Smooth muscle cell (in vitro differentiated cells): ENCODE data around the gene KCNQ1. TPM values are rescaled to one million over a fixed set of nuclear protein-coding genes. Genes with fewer than 3 reads are reported as not detected.

Source experiments
- DNase-seq: peaks from one replicate; lab custom pipeline; 2025; ENCODE audit not compliant: unreplicated experiment; lab: John Stamatoyannopoulos, UW
- H2AFZ ChIP-seq: fragments of 200-600 bp; sonication (generic); 2 replicates; pipeline ENCODE4 v1.6.0; 2016; ENCODE audit warnings: antibody characterized with exemption, low read depth, mild to moderate bottlenecking
- H3F3A ChIP-seq: fragments of 200-600 bp; sonication (generic); 2 replicates; pipeline ENCODE4 v1.6.0; 2017; ENCODE audit warnings: antibody characterized with exemption, low read depth
- H3K27ac ChIP-seq: fragments of 200-600 bp; sonication (generic); 2 replicates; pipeline ENCODE4 v1.5.1; 2016; ENCODE audit warnings: low read depth, mild to moderate bottlenecking
- H3K27me3 ChIP-seq: fragments of 200-600 bp; sonication (generic); 2 replicates; pipeline ENCODE4 v1.6.1; 2016; ENCODE audit warnings: low read depth, mild to moderate bottlenecking
- H3K36me3 ChIP-seq: fragments of 200-600 bp; sonication (generic); 2 replicates; pipeline ENCODE4 v1.5.1; 2016; ENCODE audit warnings: low read depth
- H3K4me1 ChIP-seq: fragments of 200-600 bp; sonication (generic); 2 replicates; pipeline ENCODE4 v1.5.1; 2016; ENCODE audit warnings: low read depth
- H3K4me2 ChIP-seq: fragments of 200-600 bp; sonication (generic); 2 replicates; pipeline ENCODE4 v1.6.0; 2016; ENCODE audit warnings: mild to moderate bottlenecking
- H3K4me3 ChIP-seq: fragments of 200-600 bp; sonication (generic); 2 replicates; pipeline ENCODE4 v1.5.1; 2016; ENCODE audit warnings: mild to moderate bottlenecking
- H3K79me2 ChIP-seq: fragments of 200-600 bp; sonication (generic); 2 replicates; pipeline ENCODE4 v1.6.0; 2016; ENCODE audit warnings: low read depth, mild to moderate bottlenecking
- H3K9ac ChIP-seq: fragments of 200-600 bp; sonication (generic); 2 replicates; pipeline ENCODE4 v1.6.0; 2016; ENCODE audit warnings: low read depth
- H3K9me3 ChIP-seq: fragments of 200-600 bp; sonication (generic); replicated peaks from 2 replicates; pipeline ENCODE4 v1.5.1; 2016; ENCODE audit warnings: low read depth
- H4K20me1 ChIP-seq: fragments of 200-600 bp; sonication (generic); 2 replicates; pipeline ENCODE4 v1.6.0; 2016; ENCODE audit warnings: low read depth
- CTCF ChIP-seq: fragments of 200-600 bp; sonication (generic); IDR thresholded peaks from 2 replicates; pipeline ENCODE4 v1.5.1; 2017; ENCODE audit warnings: borderline replicate concordance, mild to moderate bottlenecking, antibody characterized with exemption; ENCODE audit not compliant: insufficient read depth, poor library complexity, severe bottlenecking
- WGBS: methylation state at CpG from one replicate; pipeline ENCODE4 v1.1.7; 2016; ENCODE audit warnings: low lambda C conversion rate; 5-methylcytosine and 5-hydroxymethylcytosine counted together
- polyA plus RNA-seq: library from polyadenylated mRNA; unstranded; fragments of >200 nt; fragmentation: Nextera tagmentation; extraction: Ambion mirVana; gene quantifications from 2 replicates; pipeline ENCODE4 v1.2.1, GENCODE V29; 2016
- total RNA-seq: library from RNA; depleted of rRNA; stranded (reverse); fragments of >200 nt; gene quantifications from 2 replicates; pipeline ENCODE4 v1.2.3, GENCODE V29; 2014

KCNQ1 gene
- total and polyA plus RNA-seq, 2 experiments from 2014 or later = 1.3 to 2.3 TPM

DNA sequence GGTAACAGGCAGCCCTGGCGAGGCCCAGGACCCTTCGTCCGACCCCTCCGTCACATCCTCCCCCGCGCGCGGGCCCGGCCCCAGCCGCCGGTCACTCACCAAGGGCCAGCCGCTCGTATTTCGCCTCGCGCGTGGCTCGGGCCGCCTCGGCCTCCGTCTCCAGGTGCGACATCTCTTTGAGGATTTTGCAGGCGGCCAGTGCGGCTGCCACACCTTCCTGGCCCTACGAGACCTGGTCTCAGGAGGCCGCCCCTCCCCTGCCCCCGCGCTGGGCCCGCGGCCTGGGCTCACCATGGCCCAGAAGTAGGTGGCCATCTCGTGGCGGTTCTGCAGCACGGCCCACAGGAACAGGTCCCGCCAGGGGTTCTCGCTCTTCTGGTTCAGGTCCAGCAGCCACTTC is 30.2 kb upstream of the KCNQ1 start:
- H3F3A ChIP-seq = no peaks in the 10 kb centered on the region
- DNase-seq = no peak
- no peaks in the 10 kb centered on the region for H4K20me1 ChIP-seq
- H3K9me3 ChIP-seq = no peaks in the 10 kb centered on the region
- H2AFZ ChIP-seq = no peak overlapping the region
- H3K36me3 ChIP-seq = no peaks in the 10 kb centered on the region
- H3K4me3 ChIP-seq = no peak overlapping the region
- TF ChIP-seq CTCF = no peak
- no peak overlapping the region for H3K9ac ChIP-seq
- no peak overlapping the region for H3K27ac ChIP-seq
- H3K79me2 ChIP-seq = no peaks in the 10 kb centered on the region
- no peaks in the 10 kb centered on the region for H3K27me3 ChIP-seq
- no peak overlapping the region for H3K4me2 ChIP-seq
- WGBS = 97% methylated on average over 25 of the region's 35 CpGs
- H3K4me1 ChIP-seq = no peaks in the 10 kb centered on the region

DNA sequence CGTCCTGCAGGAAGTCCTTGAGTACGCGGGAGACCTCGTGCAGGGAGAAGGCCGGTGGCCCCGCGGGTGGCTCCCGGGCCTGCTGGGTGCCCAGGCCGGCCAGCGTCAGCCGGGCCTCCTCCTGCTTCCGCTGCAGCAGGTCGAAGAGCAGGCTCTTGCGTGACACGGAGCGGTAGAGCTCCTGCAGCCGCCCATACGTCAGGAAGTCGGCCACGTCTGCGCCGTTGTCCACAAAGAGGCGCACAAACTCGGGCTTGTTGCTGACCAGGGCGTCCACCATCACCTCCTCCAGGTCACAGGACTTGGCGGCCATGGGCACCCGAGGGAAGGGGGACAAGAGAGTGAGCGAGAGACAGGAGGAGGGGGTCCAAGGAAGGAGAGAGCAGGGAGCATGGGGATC is 29.6 kb upstream of the KCNQ1 start:
- H3K4me3 ChIP-seq = no peak overlapping the region
- DNase-seq = no peak
- no peak overlapping the region for H3K9ac ChIP-seq
- 94% methylated on average over 27 of the region's 28 CpGs for WGBS
- no peaks in the 10 kb centered on the region for H3K9me3 ChIP-seq
- no peaks in the 10 kb centered on the region for H3K36me3 ChIP-seq
- no peak overlapping the region for H2AFZ ChIP-seq
- no peak for TF ChIP-seq CTCF
- no peaks in the 10 kb centered on the region for H3F3A ChIP-seq
- H3K27me3 ChIP-seq = no peaks in the 10 kb centered on the region
- H3K4me1 ChIP-seq = no peaks in the 10 kb centered on the region
- H3K27ac ChIP-seq = no peak overlapping the region
- no peaks in the 10 kb centered on the region for H3K79me2 ChIP-seq
- no peak overlapping the region for H3K4me2 ChIP-seq
- no peaks in the 10 kb centered on the region for H4K20me1 ChIP-seq

DNA sequence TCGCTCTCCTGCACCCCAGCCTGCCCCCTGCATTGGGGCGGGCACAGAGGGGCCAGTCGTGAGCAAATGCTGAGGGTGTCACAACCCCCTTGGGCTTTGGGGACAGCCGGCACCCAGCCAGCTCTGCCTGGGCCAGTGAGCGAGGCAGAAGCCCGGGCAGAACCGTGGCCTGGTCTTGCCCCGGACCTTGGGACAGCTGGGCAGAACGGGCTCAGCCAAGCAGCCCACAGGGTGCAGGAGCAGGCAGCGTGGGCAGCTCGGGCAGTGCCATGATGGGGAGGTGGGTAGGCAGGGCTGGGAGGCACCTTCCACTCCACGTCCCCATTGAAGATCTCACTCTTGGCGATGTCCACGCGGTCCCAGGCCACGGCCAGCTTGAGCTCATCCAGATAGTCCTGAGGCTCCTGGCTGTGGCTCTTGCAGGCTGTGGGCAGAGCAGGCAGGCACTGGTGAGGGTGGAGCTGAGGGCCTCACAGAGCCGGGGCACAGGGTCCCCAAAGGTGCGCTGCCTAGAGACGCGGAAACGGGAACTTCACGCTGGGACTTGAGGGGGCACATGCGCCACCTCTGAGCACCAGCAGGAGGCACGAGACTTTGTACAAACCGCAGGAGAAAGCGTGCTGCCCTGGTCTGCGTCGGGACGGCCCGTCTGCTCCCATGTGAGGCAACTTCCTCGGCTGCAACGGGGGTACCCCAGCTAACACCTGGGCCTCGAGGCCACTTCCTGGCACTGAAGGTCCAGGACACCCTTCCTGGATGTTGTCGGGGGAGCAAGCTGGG is 29.0 kb upstream of the KCNQ1 start:
- Histone ChIP-seq H3K27me3 (no peaks in the 10 kb centered on the region), H3K4me2 (no peak overlapping the region), H3K4me1 (no peaks in the 10 kb centered on the region), H3K36me3 (no peaks in the 10 kb centered on the region), H3K27ac (no peak overlapping the region), H3K9me3 (no peaks in the 10 kb centered on the region), H3F3A (no peaks in the 10 kb centered on the region), H4K20me1 (no peaks in the 10 kb centered on the region), H3K4me3 (no peak overlapping the region), H3K79me2 (no peaks in the 10 kb centered on the region), H2AFZ (no peak overlapping the region), H3K9ac (no peak overlapping the region)
- DNase-seq = no peak
- TF ChIP-seq CTCF = no peak
- WGBS = 95% methylated on average over 34 of the region's 34 CpGs

DNA sequence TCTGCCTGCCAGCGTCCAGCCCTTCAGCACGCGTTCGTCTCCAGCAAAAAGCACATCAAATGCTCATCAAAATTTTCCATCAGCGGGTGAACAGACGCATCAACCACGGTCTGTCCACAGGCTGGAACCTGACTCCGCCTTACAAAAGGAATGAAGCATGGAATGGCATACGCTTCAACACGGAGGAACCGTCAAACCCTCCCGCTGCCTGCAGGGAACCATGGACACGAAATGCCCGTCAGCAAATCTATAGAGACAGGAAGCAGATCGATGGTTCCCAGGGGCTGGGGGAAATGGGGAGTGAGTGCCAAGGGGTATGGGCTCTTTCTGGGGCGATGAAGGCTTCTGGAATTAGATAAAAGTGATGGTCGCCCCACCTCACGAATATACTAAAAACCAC is 28.0 kb upstream of the KCNQ1 start:
- Histone ChIP-seq H3K4me1 (no peaks in the 10 kb centered on the region), H3F3A (no peaks in the 10 kb centered on the region), H2AFZ (no peak overlapping the region), H3K27ac (no peak overlapping the region), H3K4me3 (no peak overlapping the region), H3K36me3 (no peaks in the 10 kb centered on the region), H3K4me2 (no peak overlapping the region), H3K27me3 (no peaks in the 10 kb centered on the region), H3K79me2 (no peaks in the 10 kb centered on the region), H3K9ac (no peak overlapping the region), H4K20me1 (no peaks in the 10 kb centered on the region), H3K9me3 (no peaks in the 10 kb centered on the region)
- DNase-seq = no peak
- 93% methylated on average over 18 of the region's 18 CpGs for WGBS
- no peak for TF ChIP-seq CTCF
